ENCODE results near the gene GAGE12C. TPM values are rescaled to one million over a fixed set of nuclear protein-coding genes. Genes with fewer than 3 reads are reported as not detected.
"Not testable (repeated sequence)": the region's sequence is repeated elsewhere in the genome, so short reads cannot be mapped to it uniquely, and the experiment has no call there.

The GAGE12C gene, protein sequence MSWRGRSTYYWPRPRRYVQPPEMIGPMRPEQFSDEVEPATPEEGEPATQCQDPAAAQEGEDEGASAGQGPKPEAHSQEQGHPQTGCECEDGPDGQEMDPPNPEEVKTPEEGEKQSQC
- total RNA-seq (2014; rRNA removed; shearing (Covaris generic)) (not detected in 2 replicates), polyA plus RNA-seq (2016; fragmentation: Nextera tagmentation; extraction: Ambion mirVana) (not detected in 2 replicates)

DNA sequence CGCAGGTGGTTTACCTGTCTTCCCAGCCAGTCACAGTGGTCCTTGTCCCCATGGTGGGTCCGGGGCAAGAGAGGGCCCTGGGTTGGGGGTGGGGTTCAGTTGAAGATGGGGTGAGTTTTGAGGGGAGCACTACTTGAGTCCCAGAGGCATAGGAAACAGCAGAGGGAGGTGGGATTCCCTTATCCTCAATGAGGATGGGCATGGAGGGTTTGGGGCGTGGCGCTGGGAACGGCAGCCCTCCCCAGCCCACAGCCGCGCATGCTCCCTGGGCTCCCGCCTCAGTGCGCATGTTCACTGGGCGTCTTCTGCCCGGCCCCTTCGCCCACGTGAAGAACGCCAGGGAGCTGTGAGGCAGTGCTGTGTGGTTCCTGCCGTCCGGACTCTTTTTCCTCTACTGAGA, at the start of gene GAGE12C:
TSS of gene GAGE12C (plus strand) at position 301 of the 400 bp plus-strand sequence. CDS start 1,155 bp downstream, outside the sequence.
- H2AFZ ChIP-seq; H3K36me3 ChIP-seq (ENCODE audit: low read depth); DNase-seq; H3K9me3 ChIP-seq (ENCODE audit: low read depth); H3F3A ChIP-seq (ENCODE audit: insufficient read depth); H3K27me3 ChIP-seq (replicated peaks; ENCODE audit: insufficient read depth); H3K4me1 ChIP-seq (ENCODE audit: insufficient read depth); H3K4me3 ChIP-seq; H3K9me2 ChIP-seq (ENCODE audit: insufficient read depth); H3K79me2 ChIP-seq (ENCODE audit: insufficient read depth); H3K9ac ChIP-seq; in situ Hi-C loops (cut with MboI); H4K20me1 ChIP-seq (ENCODE audit: insufficient read depth); H3K27ac ChIP-seq; H3K4me2 ChIP-seq (ENCODE audit: unreplicated experiment): not testable (repeated sequence)
- WGBS, 2 experiments (ENCODE audit: low coverage in 1 of 2, low lambda C conversion rate in 2 of 2, missing lambda C conversion rate in 2 of 2), result no CpG with 5 or more reads among the region's 16 CpGs

GRCh38 chrX:49541433-49541832, 9.5 kb downstream of the GAGE12C start, which contains the start of gene GAGE12D:
Gene GAGE12D (plus strand): TSS chrX:49541733. CDS start chrX:49542888, 1,155 bp downstream.
- H3F3A ChIP-seq (ENCODE audit: insufficient read depth); H3K79me2 ChIP-seq (ENCODE audit: insufficient read depth); H3K9ac ChIP-seq; H3K4me2 ChIP-seq (ENCODE audit: unreplicated experiment); H3K4me3 ChIP-seq; DNase-seq; H2AFZ ChIP-seq; H3K36me3 ChIP-seq (ENCODE audit: low read depth); H3K4me1 ChIP-seq (ENCODE audit: insufficient read depth); H3K27me3 ChIP-seq (replicated peaks; ENCODE audit: insufficient read depth); H3K9me3 ChIP-seq (ENCODE audit: low read depth); H3K27ac ChIP-seq; H3K9me2 ChIP-seq (ENCODE audit: insufficient read depth); in situ Hi-C loops (cut with MboI); H4K20me1 ChIP-seq (ENCODE audit: insufficient read depth): not testable (repeated sequence)
- WGBS, 2 experiments (ENCODE audit: low coverage in 1 of 2, low lambda C conversion rate in 2 of 2, missing lambda C conversion rate in 2 of 2), result no CpG with 5 or more reads among the region's 16 CpGs

- H3K9ac ChIP-seq; H3K4me1 ChIP-seq (ENCODE audit: insufficient read depth); H3K9me2 ChIP-seq (ENCODE audit: insufficient read depth); H3K36me3 ChIP-seq (ENCODE audit: low read depth); H3K79me2 ChIP-seq (ENCODE audit: insufficient read depth); H4K20me1 ChIP-seq (ENCODE audit: insufficient read depth); H2AFZ ChIP-seq; in situ Hi-C loops (cut with MboI); H3K4me3 ChIP-seq; H3F3A ChIP-seq (ENCODE audit: insufficient read depth); H3K4me2 ChIP-seq (ENCODE audit: unreplicated experiment); H3K27me3 ChIP-seq (replicated peaks; ENCODE audit: insufficient read depth); DNase-seq; H3K9me3 ChIP-seq (ENCODE audit: low read depth); H3K27ac ChIP-seq: not testable (repeated sequence)
- no CpG with 5 or more reads among the region's 16 CpGs for WGBS, 2 experiments (ENCODE audit: low coverage in 1 of 2, low lambda C conversion rate in 2 of 2, missing lambda C conversion rate in 2 of 2)
Observed at GRCh38 chrX:49550989-49551388, 19.0 kb downstream of the GAGE12C start, which contains the start of gene GAGE12E. Gene GAGE12E (plus strand): TSS chrX:49551289. CDS start chrX:49552444, 1,155 bp downstream.

DNA sequence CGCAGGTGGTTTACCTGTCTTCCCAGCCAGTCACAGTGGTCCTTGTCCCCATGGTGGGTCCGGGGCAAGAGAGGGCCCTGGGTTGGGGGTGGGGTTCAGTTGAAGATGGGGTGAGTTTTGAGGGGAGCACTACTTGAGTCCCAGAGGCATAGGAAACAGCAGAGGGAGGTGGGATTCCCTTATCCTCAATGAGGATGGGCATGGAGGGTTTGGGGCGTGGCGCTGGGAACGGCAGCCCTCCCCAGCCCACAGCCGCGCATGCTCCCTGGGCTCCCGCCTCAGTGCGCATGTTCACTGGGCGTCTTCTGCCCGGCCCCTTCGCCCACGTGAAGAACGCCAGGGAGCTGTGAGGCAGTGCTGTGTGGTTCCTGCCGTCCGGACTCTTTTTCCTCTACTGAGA, 28.6 kb downstream of the GAGE12C start, which contains the start of gene GAGE12F:
TSS of gene GAGE12F (plus strand) at position 301 of the 400 bp plus-strand sequence. CDS start 1,155 bp downstream, outside the sequence.
- DNase-seq; H3K4me1 ChIP-seq (ENCODE audit: insufficient read depth); H3K9me2 ChIP-seq (ENCODE audit: insufficient read depth); H3K27me3 ChIP-seq (replicated peaks; ENCODE audit: insufficient read depth); H3K36me3 ChIP-seq (ENCODE audit: low read depth); H4K20me1 ChIP-seq (ENCODE audit: insufficient read depth); H3K4me2 ChIP-seq (ENCODE audit: unreplicated experiment); H3K9ac ChIP-seq; in situ Hi-C loops (cut with MboI); H3K27ac ChIP-seq; H3K79me2 ChIP-seq (ENCODE audit: insufficient read depth); H3K9me3 ChIP-seq (ENCODE audit: low read depth); H3K4me3 ChIP-seq; H3F3A ChIP-seq (ENCODE audit: insufficient read depth); H2AFZ ChIP-seq: not testable (repeated sequence)
- WGBS, 2 experiments (ENCODE audit: low coverage in 1 of 2, low lambda C conversion rate in 2 of 2, missing lambda C conversion rate in 2 of 2), result no CpG with 5 or more reads among the region's 16 CpGs

- H3K27me3 ChIP-seq (replicated peaks; ENCODE audit: insufficient read depth); H3K9me2 ChIP-seq (ENCODE audit: insufficient read depth); H3K36me3 ChIP-seq (ENCODE audit: low read depth); DNase-seq; H3K4me1 ChIP-seq (ENCODE audit: insufficient read depth); H3K9me3 ChIP-seq (ENCODE audit: low read depth); H3F3A ChIP-seq (ENCODE audit: insufficient read depth); H3K4me3 ChIP-seq; H4K20me1 ChIP-seq (ENCODE audit: insufficient read depth); H2AFZ ChIP-seq; H3K27ac ChIP-seq; H3K79me2 ChIP-seq (ENCODE audit: insufficient read depth); in situ Hi-C loops (cut with MboI); H3K4me2 ChIP-seq (ENCODE audit: unreplicated experiment); H3K9ac ChIP-seq: not testable (repeated sequence)
- WGBS, 2 experiments (ENCODE audit: low coverage in 1 of 2, low lambda C conversion rate in 2 of 2, missing lambda C conversion rate in 2 of 2), result 60 to 71% methylated on average over 4 to 7 of the region's 11 CpGs
Observed at GRCh38 chrX:49568728-49569127, 36.8 kb downstream of the GAGE12C start.

GRCh38 chrX:49569152-49569551, 37.2 kb downstream of the GAGE12C start:
- H3K4me2 ChIP-seq (ENCODE audit: unreplicated experiment); DNase-seq; H3K36me3 ChIP-seq (ENCODE audit: low read depth); H3K4me3 ChIP-seq; H4K20me1 ChIP-seq (ENCODE audit: insufficient read depth); H3K9me3 ChIP-seq (ENCODE audit: low read depth); H3K9ac ChIP-seq; H3K9me2 ChIP-seq (ENCODE audit: insufficient read depth); H3K79me2 ChIP-seq (ENCODE audit: insufficient read depth); H2AFZ ChIP-seq; H3K4me1 ChIP-seq (ENCODE audit: insufficient read depth); H3F3A ChIP-seq (ENCODE audit: insufficient read depth); in situ Hi-C loops (cut with MboI); H3K27me3 ChIP-seq (replicated peaks; ENCODE audit: insufficient read depth); H3K27ac ChIP-seq: not testable (repeated sequence)
- WGBS, 2 experiments (ENCODE audit: low coverage in 1 of 2, low lambda C conversion rate in 2 of 2, missing lambda C conversion rate in 2 of 2), result 67 to 76% methylated on average over 9 to 10 of the region's 13 CpGs

DNA sequence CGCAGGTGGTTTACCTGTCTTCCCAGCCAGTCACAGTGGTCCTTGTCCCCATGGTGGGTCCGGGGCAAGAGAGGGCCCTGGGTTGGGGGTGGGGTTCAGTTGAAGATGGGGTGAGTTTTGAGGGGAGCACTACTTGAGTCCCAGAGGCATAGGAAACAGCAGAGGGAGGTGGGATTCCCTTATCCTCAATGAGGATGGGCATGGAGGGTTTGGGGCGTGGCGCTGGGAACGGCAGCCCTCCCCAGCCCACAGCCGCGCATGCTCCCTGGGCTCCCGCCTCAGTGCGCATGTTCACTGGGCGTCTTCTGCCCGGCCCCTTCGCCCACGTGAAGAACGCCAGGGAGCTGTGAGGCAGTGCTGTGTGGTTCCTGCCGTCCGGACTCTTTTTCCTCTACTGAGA, 38.1 kb downstream of the GAGE12C start, which contains the start of gene GAGE12G:
TSS of gene GAGE12G (plus strand) at position 301 of the 400 bp plus-strand sequence. CDS start 1,155 bp downstream, outside the sequence.
- H4K20me1 ChIP-seq (ENCODE audit: insufficient read depth); H3F3A ChIP-seq (ENCODE audit: insufficient read depth); DNase-seq; H3K36me3 ChIP-seq (ENCODE audit: low read depth); H3K79me2 ChIP-seq (ENCODE audit: insufficient read depth); H3K9me2 ChIP-seq (ENCODE audit: insufficient read depth); H3K4me2 ChIP-seq (ENCODE audit: unreplicated experiment); H3K27ac ChIP-seq; H3K4me3 ChIP-seq; H2AFZ ChIP-seq; in situ Hi-C loops (cut with MboI); H3K9ac ChIP-seq; H3K9me3 ChIP-seq (ENCODE audit: low read depth); H3K4me1 ChIP-seq (ENCODE audit: insufficient read depth); H3K27me3 ChIP-seq (replicated peaks; ENCODE audit: insufficient read depth): not testable (repeated sequence)
- WGBS, 2 experiments (ENCODE audit: low coverage in 1 of 2, low lambda C conversion rate in 2 of 2, missing lambda C conversion rate in 2 of 2), result no CpG with 5 or more reads among the region's 16 CpGs
